HG03342 (cell line): ENCODE measurements around the gene SLF2.

Experiments used
- ATAC-seq: cut with Tn5 transposase; IDR thresholded peaks from one replicate; pipeline ENCODE4 v1.9.1; 2021; ENCODE audit warnings: mild to moderate bottlenecking, moderate library complexity; ENCODE audit not compliant: unreplicated experiment

SLF2 gene

DNA sequence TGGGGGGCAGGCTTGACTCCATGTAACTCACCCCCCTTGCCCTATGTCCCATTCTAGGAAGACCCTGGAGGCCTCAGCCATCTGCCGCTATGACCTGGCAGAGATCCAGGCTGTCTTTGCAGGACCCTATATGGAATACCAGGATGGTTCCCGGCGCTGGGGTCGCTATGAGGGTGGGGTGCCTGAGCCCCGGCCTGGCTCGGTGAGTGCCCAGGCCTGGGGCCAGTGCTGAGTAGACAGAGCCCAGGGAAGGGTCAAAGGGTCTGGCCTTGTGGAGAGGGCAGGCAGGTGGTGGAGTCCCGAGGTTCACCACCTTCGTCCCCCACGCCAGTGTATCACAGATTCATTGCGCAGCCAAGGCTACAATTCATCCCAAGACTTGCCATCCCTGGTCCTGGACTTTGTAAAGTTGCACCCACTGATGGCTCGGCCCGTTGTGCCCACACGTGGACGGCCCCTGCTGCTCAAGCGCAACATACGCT is 67.1 kb downstream of the SLF2 start:
- ATAC-seq: no peak

DNA sequence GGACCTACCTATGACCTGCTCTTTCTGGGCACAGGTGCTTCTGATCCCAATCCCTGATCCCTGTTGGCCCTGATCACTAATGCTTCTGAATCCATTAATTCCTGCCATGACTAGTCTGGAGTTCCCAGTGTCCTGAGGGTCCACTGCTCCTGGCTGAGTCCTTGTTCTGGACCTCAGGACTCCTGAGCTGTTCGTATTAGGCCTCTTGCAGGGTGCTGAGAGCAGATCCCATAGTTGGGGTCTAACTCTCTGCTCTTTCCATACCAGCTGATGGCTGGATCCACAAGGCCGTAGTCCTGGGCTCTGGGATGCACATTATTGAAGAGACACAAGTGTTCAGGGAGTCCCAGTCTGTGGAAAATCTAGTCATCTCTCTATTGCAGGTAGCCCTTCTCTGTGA is 67.5 kb downstream of the SLF2 start:
- ATAC-seq: no peak

DNA sequence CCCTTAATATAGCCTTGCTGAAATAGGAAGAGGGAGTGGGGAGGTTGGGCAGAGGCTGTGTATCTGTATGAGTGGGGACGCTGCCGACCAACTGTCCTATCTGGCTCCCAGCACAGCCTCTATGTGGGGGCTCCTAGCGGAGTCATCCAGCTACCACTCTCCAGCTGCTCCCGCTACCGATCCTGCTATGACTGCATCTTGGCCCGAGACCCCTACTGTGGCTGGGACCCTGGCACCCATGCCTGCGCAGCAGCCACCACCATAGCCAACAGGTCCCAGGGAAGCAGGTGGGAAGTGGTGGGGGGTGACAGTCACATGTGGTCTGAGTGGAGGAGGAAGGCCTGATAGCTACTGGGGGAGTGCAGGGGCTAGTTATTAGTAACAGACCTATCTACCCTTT is 67.9 kb downstream of the SLF2 start:
- ATAC-seq: no peak

DNA sequence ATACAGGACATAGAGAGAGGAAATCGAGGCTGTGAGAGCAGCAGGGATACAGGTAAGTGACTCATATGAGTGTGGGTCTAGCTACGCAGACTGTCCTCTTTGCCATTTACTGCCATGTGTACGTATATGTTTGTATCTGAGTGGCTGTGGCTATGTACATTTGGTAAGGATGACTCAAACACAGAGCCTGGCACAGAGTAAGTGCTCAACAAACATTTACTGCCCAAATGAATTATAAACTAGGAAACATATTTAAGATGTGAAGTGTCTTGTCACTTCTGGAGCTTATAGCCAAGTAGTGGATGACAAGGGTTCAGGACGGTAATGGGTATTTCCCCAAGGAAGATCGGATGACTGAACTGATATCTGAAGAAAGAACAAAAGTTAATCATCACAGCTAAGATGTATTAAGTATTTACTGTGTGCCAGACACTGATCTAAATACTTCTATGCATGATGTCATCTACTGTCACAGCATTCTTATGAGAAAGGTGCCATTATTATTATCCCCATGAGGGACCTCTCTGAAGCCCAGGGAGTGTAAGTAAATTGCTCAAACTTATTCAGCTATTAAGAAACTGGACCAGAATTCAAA is 68.5 kb downstream of the SLF2 start:
- ATAC-seq: no peak

DNA sequence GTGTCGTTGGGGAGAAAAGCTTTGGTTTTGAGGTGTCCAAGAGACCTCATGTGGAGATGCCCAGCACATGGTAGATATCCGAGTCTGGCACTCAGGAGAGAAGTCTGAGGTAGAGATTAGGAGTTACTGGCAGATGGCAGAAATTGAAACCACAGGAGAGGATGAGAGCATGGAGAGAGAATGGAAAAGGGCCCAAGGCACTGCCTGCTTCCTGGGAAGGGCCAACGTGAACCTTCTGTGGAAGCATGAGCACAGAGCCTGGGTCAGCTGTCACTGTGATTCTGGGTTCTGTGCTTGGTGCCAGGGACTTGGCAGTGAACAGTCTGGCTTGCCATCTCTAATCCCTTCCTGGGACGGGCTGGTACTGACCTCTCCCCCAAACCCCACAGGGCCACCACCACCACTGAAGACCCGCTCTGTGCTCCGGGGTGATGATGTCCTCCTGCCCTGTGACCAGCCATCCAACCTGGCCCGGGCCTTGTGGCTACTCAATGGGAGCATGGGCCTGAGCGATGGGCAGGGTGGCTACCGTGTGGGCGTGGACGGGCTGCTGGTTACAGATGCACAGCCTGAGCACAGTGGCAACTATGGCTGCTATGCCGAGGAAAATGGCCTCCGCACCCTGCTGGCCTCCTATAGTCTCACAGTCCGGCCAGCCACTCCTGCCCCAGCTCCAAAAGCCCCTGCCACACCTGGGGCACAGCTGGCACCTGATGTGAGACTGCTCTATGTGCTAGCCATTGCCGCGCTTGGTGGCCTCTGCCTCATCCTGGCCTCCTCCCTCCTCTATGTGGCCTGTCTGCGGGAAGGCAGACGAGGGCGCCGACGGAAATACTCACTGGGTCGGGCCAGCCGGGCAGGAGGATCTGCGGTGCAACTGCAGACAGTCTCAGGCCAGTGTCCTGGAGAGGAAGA is 70.4 kb downstream of the SLF2 start:
- ATAC-seq: no peak

DNA sequence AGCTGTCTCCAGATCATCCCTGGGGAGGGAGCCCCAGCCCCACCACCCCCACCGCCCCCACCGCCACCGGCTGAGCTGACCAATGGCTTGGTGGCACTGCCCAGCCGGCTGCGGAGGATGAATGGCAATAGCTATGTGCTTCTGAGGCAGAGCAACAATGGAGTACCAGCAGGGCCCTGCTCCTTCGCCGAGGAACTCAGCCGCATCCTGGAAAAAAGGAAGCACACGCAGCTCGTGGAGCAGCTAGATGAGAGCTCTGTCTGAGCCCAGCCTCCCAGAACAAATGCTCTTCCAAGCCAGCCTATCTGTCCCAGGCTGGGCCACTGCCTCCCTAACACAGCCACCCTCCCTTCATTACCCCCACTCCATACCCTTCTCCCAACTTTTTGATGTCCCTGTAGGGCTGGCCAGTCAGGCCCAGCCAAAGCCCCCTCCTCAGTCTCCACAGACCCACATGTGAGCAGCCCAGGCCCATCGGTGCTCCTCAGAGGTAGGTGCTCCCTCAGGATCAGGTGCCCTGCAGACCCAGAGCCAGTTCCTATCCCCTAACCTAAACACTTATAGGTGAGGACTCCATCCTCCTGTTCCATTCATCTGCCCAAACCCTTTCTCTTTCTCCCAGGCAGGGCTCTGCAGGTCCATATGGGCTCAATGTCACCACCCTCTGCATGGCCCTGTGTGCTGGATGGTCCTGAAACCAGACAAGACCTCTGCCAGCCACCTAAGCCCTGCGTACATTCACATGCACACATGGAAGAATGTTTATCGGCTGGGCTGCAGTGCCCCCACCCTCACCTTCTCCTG is 71.3 kb downstream of the SLF2 start:
- ATAC-seq: no peak

DNA sequence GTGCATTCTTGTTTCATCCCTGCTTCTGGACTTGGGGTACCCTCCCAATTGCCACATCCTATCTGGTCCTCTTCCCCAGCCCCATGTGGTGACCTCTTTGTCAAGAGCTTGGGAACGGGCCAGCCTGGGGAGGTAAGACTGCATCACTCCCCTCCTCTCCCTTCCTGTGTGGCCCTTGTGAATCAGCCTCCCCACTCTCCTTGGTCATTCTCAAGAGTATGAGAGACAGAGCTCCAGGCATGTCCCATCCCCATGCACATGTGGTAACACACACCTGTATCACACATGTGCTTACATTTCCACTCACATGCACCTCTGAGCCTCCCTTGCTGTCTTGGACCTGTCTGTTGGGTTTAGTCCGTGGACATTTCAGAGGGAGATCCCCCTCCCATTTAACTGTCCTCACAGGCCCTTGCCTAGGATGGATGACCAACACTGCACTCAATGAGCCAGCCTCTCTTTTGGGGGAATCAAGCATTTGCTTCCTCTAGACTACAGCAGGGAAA is 72.0 kb downstream of the SLF2 start:
- ATAC-seq: no peak

DNA sequence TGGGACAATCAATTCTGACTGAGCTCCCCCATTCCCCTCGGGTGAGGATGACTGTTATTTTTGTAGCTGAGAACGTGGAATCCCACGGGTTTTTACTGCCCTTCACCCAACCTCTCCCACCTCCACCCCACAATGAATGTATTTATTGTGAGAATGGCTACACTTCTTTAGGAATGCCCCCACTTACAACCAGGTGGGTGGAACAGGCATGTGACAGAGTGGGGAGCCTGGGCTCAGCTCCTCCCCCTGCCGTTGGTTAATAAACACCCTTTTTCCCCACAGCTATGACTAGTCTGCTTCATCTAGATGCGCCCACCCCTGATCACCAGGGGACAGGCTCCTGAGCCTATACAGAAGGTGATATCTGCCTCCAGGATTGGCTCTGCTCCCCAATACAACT is 72.6 kb downstream of the SLF2 start:
- no peak for ATAC-seq

DNA sequence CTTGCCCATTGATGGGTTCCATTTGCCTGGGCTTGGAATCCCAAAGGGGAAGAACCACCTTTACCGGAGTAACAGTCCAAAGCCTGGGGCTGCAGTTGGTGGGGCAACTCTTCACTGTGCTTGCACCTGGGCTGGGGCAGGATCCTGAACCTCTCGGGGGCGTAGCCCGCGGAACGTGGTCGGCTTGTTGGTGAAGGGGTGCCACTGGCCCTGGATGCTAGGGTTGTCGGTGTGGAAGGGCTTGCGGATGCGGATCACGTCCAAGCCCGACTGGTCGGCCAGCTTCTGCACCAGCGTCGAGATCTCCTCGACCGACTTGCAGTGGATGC is 73.8 kb downstream of the SLF2 start:
- no peak for ATAC-seq

DNA sequence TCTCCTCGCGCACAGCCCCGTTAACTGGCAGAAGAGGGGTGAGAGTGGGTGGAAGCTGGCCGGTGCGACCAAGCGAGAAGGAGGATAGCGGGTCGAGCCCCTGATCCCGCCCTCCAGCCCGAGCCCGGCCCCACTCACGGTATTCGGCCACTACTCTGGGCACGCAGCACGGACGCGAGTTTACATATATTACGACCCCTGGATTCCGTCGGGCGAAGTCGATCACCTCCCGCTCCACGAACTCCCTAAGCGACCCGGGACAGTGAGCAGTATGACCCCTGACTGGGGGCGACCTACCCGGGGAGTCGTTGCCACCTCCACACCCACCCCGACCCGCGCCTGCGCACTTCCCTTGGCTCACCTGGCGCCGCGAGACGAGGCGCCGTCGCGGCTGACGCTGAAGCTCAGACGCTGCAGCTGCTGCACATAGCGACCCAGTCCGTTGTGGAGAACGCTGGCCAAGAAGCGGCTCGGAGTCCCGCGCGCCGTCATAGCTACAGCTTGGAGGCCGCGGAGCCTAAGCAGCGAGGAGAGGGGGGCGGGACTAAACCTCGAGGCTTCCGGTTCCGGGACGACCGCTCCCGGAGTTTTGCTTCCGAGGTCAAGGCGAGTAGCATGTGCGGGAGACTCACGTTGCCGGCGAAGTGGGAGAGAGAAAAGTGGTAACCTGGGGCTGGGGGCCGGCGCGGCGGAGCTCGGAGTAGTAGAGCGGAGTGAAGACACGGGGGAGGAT is 74.4 kb downstream of the SLF2 start, which contains the start of the genes MRPL43 and TWNK:
Gene MRPL43 (minus strand): TSS at position 546 of the 733 bp plus-strand sequence. CDS start 54 bp downstream, at position 492.
Gene TWNK (plus strand): TSS at position 592 of the 733 bp plus-strand sequence. CDS start 668 bp downstream, outside the sequence.
- ATAC-seq: peak; percentile 84

DNA sequence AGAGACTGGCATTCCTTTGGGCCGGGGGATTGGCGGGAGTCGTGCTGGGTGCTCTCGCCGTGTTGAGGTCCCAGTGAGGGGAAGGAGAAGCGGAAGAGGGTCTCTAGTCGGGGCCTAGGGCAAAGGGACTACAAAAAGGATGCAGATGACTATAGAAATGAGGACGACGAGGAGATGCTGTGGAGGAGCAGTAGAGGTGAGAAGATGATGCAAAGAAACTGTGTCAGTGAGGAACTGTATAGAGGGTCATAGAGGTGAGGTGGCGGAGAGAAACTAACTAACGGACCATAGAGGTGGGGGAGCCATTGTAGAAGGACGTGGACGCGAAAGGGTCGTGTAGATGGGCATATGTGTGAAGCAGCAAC is 74.9 kb downstream of the SLF2 start:
- no peak for ATAC-seq

DNA sequence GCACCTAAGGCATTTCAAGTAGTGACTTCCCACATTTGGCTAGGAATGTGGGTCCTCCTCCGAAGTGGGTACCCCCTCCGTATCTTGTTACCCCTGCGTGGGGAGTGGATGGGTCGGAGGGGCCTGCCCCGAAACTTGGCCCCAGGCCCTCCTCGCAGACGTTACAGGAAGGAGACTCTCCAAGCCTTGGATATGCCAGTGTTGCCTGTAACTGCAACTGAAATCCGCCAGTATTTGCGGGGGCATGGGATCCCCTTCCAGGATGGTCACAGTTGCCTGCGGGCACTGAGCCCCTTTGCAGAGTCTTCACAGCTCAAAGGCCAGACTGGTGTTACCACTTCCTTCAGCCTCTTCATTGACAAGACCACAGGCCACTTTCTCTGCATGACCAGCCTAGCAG is 75.4 kb downstream of the SLF2 start:
- no peak for ATAC-seq

DNA sequence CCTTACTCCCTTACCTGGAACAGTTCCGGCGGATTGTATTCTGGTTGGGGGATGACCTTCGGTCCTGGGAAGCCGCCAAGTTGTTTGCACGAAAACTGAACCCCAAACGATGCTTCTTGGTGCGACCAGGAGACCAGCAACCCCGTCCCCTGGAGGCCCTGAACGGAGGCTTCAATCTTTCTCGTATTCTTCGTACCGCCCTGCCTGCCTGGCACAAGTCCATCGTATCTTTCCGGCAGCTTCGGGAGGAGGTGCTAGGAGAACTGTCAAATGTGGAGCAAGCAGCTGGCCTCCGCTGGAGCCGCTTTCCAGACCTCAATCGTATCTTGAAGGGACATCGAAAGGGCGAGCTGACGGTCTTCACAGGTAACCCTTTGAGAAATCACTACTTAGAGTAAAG is 76.3 kb downstream of the SLF2 start:
- no peak for ATAC-seq

DNA sequence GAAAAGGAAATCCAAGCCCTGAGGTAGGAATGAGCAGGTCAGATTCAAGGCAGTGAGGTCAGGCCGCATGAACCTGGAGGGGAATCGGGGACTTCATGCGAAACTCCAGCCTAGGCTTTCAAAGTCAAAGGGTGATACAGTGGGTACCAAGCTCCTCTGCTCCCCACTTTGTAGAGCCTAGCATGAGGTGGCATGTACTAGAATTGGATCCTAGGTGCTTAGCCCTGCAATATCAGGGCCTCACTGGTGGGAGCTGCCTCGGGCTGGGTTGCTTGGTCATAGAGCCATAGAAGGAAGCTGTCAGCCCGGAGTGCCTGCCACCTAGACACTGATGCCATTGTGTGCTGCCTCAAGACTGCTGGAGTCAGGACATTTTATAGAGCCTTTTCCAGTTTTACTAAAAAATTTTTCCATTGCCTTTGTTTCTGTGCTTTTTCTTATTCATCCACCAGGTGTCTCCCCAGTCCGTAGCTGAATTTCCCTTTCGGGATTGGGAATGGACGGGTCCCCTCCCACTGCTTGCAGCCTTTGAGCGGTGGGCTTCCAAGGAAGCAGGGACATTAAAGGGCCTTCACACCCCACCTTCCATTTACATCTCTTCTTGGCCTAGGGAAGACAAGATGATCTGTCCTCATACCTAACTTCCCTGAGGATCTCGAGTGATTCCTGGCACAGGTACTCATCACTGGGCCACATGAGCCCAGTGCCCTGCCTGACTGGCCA is 81.4 kb downstream of the SLF2 start:
- no peak for ATAC-seq

DNA sequence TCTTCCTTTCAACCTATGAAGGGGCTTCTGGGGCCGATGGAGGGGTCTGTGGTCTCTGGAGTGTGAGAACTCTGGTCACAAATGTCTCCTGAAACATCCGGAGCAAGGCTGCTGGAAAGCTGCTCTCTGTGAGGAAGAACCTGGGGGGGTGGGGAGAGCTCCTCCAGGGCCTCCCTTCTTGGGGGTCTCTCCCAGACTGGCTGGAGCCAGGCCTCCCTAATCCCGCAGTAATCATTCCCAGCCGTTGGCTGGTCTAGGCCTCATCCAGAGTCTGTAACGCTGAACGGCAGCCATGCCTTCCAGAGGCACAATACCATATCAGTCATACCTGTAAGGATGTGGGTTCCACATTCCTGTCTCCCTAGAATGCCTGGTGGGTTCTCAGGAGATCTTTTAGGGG is 82.4 kb downstream of the SLF2 start:
- no peak for ATAC-seq

DNA sequence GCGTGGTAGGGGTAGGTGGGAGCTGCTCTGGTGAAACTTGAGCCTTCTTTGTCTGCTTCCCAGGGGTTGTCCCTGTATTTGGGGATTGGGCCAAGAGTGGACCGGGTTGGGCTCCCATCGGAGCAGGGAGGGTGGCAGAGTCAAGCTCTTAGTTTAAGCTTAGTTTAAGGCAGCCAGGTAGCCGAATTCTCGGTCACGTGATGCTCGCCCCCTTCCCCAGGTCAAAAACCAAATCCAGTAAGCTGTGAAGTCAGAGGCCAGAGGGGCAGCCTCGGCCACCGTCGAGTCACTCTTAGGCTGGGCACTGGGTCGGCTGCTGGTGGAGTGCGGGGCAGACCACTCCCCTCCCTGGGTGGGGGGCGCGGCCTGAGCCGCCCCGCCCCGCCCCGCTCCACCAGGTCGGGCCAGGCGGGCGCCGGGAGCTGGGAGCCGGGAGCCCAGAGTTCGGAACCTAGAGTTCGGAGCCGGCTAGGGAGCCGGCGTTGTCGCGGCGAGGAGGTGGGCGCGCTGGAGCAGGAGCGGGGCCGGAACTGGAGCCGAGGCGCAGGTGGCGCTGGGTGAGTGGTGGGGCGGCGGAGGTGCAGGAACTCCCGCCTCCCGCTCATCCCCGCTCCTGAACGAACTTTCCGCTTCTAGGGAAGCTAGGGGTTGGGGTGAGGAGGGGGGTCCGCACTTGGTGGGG is 84.1 kb downstream of the SLF2 start:
- no peak for ATAC-seq

DNA sequence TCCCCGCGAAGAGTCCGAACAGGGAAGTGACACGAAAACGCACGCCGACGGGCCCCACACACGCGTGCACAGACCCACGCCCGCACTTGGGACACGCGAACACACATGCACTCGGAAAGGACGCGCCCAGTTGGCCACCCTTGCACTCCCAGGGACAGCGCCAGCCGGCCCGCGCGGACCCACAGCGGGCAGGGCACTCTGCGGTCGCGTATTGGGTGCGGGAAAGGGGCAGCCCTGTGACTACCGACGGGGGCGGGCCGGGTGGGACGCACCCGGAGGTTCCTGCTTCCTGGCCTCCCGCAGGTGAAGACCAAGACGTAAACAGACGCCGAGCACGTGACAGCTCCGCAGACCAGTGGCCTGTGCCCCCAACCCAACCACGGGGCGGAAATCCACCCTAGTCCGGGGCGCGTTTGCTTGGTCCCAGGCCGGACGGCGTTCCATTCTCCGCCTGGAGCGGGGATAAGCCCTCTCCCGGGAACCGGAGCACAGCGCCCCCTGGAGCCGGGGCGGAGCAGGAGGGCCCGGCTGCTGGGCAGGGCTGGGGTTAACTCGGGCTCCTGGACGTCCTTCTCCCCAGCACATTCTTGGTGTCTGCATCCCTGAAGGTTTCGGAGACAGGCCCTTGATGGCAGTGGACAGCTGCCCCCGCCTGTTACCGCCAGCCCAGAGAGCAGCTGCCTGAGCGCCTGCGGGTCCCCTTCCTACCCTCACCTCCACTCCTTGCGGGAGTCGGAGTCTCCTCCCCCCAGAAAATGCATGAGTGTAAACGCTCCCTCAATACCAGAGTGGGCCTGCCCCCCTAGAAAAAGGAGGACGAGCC is 84.8 kb downstream of the SLF2 start:
- no peak for ATAC-seq

DNA sequence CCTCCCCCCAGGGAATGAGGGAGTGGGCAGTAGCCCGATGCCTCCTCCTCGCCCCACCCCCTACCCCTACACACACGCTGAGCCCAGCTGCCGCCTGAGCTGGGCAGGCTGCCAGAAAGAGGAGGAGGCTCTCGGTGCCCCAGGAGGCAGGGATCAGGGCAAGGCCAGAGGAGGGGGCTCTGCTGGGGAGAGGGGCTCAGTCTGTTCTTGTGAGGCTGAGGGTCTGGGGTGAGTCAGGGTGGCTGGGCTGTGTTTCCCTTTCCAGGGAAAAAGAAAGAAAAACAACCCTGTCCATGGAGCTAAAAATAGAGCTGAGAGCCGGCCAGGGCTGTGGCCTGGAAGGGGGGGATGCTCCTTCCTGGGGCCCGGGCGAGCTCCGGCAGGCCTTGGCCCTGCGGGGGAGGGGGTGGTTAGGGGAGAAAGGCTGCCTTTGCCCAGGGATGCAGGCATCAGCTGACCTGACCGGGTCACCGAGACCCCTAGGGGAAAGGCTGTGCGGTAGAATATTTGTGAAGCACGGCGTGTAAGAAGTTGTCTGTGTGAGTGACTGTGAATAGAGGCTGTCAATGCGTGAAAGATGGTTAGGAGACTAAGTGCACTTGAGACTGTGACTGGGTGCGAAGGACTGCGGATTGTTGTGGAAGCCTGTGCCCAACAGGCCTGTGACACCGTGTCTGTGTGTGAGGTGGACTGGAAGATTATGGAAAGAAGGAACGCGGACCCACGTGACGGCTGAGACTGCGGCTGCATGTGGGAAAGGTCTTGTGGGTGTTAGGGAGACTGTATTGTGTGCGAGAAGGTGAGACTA is 85.6 kb downstream of the SLF2 start:
- no peak for ATAC-seq
